Measurements from ENCODE around the gene FAM193A.

DNA sequence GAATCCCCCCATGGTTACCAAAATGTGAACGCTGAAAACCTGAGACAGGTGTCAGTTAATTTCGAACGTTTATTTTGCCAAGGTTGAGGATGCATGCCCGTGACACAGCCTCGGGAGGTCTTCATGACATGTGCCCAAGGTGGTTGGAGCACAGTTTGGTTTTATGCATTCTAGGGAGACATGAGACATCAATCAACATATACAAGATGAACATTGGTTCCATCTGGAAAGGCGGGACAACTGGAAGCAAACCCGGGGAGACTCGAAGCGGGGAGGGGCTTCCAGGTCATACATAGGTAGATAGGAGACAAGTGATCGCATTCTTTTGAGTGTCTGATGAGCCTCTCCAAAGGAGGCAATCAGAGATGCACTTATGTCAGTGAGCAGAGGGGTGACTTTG, 245.5 kb downstream of the FAM193A start:
- TF ChIP-seq CTCF (IDR thresholded peaks at IDR 0.05) (no peak), POLR2A (IDR thresholded peaks at IDR 0.05) (no peak), EP300 (IDR thresholded peaks at IDR 0.05) (no peak)
